Liver (tissue), 9 donors: Measurements from ENCODE around the gene SMYD2. TPM values are rescaled to one million over a fixed set of nuclear protein-coding genes. Genes with fewer than 3 reads are reported as not detected.

Experiments
- DNase-seq: peaks from one replicate; pipeline ENCODE4 v3.0.0-alpha.2; 2017; ENCODE audit warnings: low spot score
- H3K27ac ChIP-seq, 2 donors: one replicate each; pipeline ENCODE4 v1.7.0; 2013; ENCODE audit warnings: inconsistent platforms in 2 of 2, low read length in 2 of 2, control low read depth in 1 of 2, low read depth in 1 of 2, mild to moderate bottlenecking in 1 of 2
- H3K27me3 ChIP-seq, 4 donors: one replicate each; pipeline versions ENCODE4 v1.6.1 to v1.7.0; 2013; ENCODE audit warnings: low read length in 3 of 4, inconsistent platforms in 1 of 4, mild to moderate bottlenecking in 1 of 4, moderate library complexity in 1 of 4; ENCODE audit not compliant: control insufficient read depth in 4 of 4, insufficient read depth in 4 of 4
- H3K36me3 ChIP-seq, 4 donors: one replicate each; pipeline versions ENCODE4 v1.6.1 to v1.7.0; 2013; ENCODE audit warnings: low read length in 3 of 4, mild to moderate bottlenecking in 3 of 4, low read depth in 1 of 4, moderate library complexity in 1 of 4; ENCODE audit not compliant: control insufficient read depth in 4 of 4, insufficient read depth in 3 of 4
- H3K4me1 ChIP-seq, 4 donors: one replicate each; pipeline versions ENCODE4 v1.6.1 to v1.7.0; 2013; ENCODE audit warnings: low read length in 3 of 4, mild to moderate bottlenecking in 3 of 4, moderate library complexity in 1 of 4; ENCODE audit not compliant: control insufficient read depth in 4 of 4, insufficient read depth in 4 of 4
- H3K4me3 ChIP-seq, 3 donors: one replicate each; pipeline versions ENCODE4 v1.6.1 to v1.7.0; 2013; ENCODE audit warnings: low read length in 3 of 3, control low read depth in 1 of 3, low read depth in 1 of 3, mild to moderate bottlenecking in 1 of 3
- H3K9ac ChIP-seq, 2 donors: one replicate each; pipeline ENCODE4 v1.7.0; 2013; ENCODE audit warnings: low read length in 2 of 2, mild to moderate bottlenecking in 2 of 2, moderate library complexity in 2 of 2, control low read depth in 1 of 2, low read depth in 1 of 2
- H3K9me3 ChIP-seq, 4 donors: one replicate each; pipeline versions ENCODE4 v1.6.1 to v1.7.0; 2013; ENCODE audit warnings: low read length in 3 of 4; ENCODE audit not compliant: control insufficient read depth in 4 of 4
- EGR1 ChIP-seq, 2 donors: IDR thresholded peaks; 2 replicates each; pipeline ENCODE4 v1.6.1; 2016 to 2018; ENCODE audit warnings: antibody characterized with exemption in 2 of 2, low read depth in 2 of 2
- FOXA1 ChIP-seq: IDR thresholded peaks from 2 replicates; pipeline ENCODE4 v1.6.1; 2016; ENCODE audit warnings: antibody characterized with exemption
- FOXA2 ChIP-seq: IDR thresholded peaks from 2 replicates; pipeline ENCODE4 v1.6.1; 2016; ENCODE audit warnings: antibody characterized with exemption
- GABPA ChIP-seq, 2 donors: IDR thresholded peaks in 1 of 2; conservative IDR thresholded peaks in 1 of 2; 2 replicates each; pipeline ENCODE4 v1.6.1; 2016; ENCODE audit warnings: antibody characterized with exemption in 2 of 2, mild to moderate bottlenecking in 1 of 2, moderate library complexity in 1 of 2
- HNF4A ChIP-seq, 2 donors: conservative IDR thresholded peaks; 2 replicates each; pipeline ENCODE4 v1.6.1; 2016; ENCODE audit warnings: antibody characterized with exemption in 2 of 2, mild to moderate bottlenecking in 2 of 2
- HNF4G ChIP-seq: IDR thresholded peaks from 2 replicates; pipeline ENCODE4 v1.6.1; 2016; ENCODE audit warnings: antibody characterized with exemption
- JUND ChIP-seq, 2 donors: IDR thresholded peaks; 2 replicates each; pipeline ENCODE4 v1.6.1; 2016; ENCODE audit warnings: antibody characterized with exemption in 2 of 2
- NR2F2 ChIP-seq: IDR thresholded peaks from 2 replicates; pipeline ENCODE4 v1.6.1; 2016; ENCODE audit warnings: antibody characterized with exemption
- RAD21 ChIP-seq, 2 donors: IDR thresholded peaks; 2 replicates each; pipeline ENCODE4 v1.6.1; 2016; ENCODE audit warnings: antibody characterized with exemption in 2 of 2, mild to moderate bottlenecking in 2 of 2
- RXRA ChIP-seq, 2 donors: IDR thresholded peaks; 2 replicates each; pipeline ENCODE4 v1.6.1; 2017 to 2018; ENCODE audit warnings: antibody characterized with exemption in 2 of 2, mild to moderate bottlenecking in 1 of 2
- SP1 ChIP-seq: IDR thresholded peaks from 2 replicates; pipeline ENCODE4 v1.6.1; 2018; ENCODE audit warnings: antibody characterized with exemption, mild to moderate bottlenecking
- TAF1 ChIP-seq: conservative IDR thresholded peaks from 2 replicates; pipeline ENCODE4 v1.6.1; 2016; ENCODE audit warnings: antibody characterized with exemption, mild to moderate bottlenecking
- YY1 ChIP-seq: IDR thresholded peaks from 2 replicates; pipeline ENCODE4 v1.6.1; 2016; ENCODE audit warnings: antibody characterized with exemption, mild to moderate bottlenecking
- WGBS: extraction: QIAGEN DNeasy Blood & Tissue Kit; methylation state at CpG from one replicate; pipeline ENCODE4 v1.1.7; 2013; 5-methylcytosine and 5-hydroxymethylcytosine counted together
- polyA plus RNA-seq, 2 donors: library from polyadenylated mRNA; stranded (reverse) in 1 of 2; unstranded in 1 of 2; fragments of 200-250 nt in 1 of 2; fragments of >200 nt in 1 of 2; fragmentation: Nextera tagmentation in 1 of 2; extraction: Ambion mirVana in 1 of 2; gene quantifications; one replicate each; pipeline versions ENCODE4 v1.2.1 to v1.2.3, GENCODE V29; 2013 to 2015
- total RNA-seq, 2 donors: library from RNA; depleted of rRNA; stranded (reverse); fragments of >200 nt; gene quantifications; one replicate each; pipeline ENCODE4 v1.2.3, GENCODE V29; 2014
- TF ChIP-seq, protein P1 (sequence below): IDR thresholded peaks from 2 replicates; pipeline ENCODE4 v1.6.1; 2016; ENCODE audit warnings: antibody characterized with exemption
- TF ChIP-seq, protein P2 (sequence below): IDR thresholded peaks from 2 replicates; pipeline ENCODE4 v1.6.1; 2016; ENCODE audit warnings: antibody characterized with exemption, mild to moderate bottlenecking
- TF ChIP-seq, protein P3 (sequence below): IDR thresholded peaks from 2 replicates; pipeline ENCODE4 v1.6.1; 2016; ENCODE audit warnings: antibody characterized with exemption
- TF ChIP-seq, protein P4 (sequence below): IDR thresholded peaks from 2 replicates; pipeline ENCODE4 v1.6.1; 2016; ENCODE audit warnings: antibody characterized with exemption
- TF ChIP-seq, protein P5 (sequence below): fragments of 150-350 bp; IDR thresholded peaks from 2 replicates; pipeline ENCODE4 v1.5.1; 2017; ENCODE audit warnings: improper control_type of control experiment, low read depth, low read length; ENCODE audit not compliant: missing input control
- donor health status: healthy.
- donor health status: healthy.
- donor health status: healthy.
- donor health status: healthy.
- donor health status: healthy.

The SMYD2 gene
- total and polyA plus RNA-seq, 4 donors: 11.9 to 20.2 (median 17.2) TPM

DNA sequence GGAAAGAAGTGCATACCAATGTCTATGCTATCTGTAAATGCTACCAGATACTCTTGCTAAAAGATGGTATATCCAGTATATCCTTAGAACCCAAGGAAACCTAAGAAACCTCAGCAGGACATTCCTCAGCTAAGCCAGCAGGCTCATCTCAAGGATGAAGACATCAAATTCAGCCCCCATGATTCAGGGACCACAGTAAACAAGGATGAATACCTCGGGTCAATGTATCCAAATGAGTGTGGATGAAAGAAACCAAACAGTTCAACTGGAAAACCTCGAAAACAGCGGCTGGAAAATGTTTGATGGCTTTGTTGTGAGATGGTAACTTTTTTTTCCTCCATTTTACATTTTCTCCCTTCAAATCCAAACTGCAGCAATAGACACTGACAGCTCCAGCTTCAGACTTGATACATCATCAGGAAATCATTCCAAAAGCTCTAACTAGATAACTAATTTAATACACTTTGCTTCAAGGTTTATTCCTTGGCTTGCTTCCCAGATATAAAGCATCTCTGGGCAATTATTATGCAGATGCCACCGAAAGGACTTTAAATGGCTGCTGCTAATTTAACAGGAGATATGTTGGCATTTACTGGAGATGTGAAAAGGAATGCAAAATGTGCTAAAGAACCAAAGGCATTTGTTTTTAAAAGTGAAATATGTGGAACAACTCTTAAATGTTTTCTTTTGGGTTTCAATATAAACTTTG lies 73.6 kb downstream of the SMYD2 start:
- TF ChIP-seq, protein P1, sequence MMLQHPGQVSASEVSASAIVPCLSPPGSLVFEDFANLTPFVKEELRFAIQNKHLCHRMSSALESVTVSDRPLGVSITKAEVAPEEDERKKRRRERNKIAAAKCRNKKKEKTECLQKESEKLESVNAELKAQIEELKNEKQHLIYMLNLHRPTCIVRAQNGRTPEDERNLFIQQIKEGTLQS: no peak
- TF ChIP-seq HNF4A (conservative IDR thresholded peaks at IDR 0.05): no peak
- no peak for TF ChIP-seq GABPA (IDR thresholded peaks at IDR 0.05 in 1 of 2, conservative IDR thresholded peaks at IDR 0.05 in 1 of 2)
- no peak for TF ChIP-seq FOXA1
- no peak for TF ChIP-seq NR2F2
- TF ChIP-seq HNF4G: no peak
- TF ChIP-seq, protein P2, sequence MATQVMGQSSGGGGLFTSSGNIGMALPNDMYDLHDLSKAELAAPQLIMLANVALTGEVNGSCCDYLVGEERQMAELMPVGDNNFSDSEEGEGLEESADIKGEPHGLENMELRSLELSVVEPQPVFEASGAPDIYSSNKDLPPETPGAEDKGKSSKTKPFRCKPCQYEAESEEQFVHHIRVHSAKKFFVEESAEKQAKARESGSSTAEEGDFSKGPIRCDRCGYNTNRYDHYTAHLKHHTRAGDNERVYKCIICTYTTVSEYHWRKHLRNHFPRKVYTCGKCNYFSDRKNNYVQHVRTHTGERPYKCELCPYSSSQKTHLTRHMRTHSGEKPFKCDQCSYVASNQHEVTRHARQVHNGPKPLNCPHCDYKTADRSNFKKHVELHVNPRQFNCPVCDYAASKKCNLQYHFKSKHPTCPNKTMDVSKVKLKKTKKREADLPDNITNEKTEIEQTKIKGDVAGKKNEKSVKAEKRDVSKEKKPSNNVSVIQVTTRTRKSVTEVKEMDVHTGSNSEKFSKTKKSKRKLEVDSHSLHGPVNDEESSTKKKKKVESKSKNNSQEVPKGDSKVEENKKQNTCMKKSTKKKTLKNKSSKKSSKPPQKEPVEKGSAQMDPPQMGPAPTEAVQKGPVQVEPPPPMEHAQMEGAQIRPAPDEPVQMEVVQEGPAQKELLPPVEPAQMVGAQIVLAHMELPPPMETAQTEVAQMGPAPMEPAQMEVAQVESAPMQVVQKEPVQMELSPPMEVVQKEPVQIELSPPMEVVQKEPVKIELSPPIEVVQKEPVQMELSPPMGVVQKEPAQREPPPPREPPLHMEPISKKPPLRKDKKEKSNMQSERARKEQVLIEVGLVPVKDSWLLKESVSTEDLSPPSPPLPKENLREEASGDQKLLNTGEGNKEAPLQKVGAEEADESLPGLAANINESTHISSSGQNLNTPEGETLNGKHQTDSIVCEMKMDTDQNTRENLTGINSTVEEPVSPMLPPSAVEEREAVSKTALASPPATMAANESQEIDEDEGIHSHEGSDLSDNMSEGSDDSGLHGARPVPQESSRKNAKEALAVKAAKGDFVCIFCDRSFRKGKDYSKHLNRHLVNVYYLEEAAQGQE: no peak
- TF ChIP-seq, protein P3, sequence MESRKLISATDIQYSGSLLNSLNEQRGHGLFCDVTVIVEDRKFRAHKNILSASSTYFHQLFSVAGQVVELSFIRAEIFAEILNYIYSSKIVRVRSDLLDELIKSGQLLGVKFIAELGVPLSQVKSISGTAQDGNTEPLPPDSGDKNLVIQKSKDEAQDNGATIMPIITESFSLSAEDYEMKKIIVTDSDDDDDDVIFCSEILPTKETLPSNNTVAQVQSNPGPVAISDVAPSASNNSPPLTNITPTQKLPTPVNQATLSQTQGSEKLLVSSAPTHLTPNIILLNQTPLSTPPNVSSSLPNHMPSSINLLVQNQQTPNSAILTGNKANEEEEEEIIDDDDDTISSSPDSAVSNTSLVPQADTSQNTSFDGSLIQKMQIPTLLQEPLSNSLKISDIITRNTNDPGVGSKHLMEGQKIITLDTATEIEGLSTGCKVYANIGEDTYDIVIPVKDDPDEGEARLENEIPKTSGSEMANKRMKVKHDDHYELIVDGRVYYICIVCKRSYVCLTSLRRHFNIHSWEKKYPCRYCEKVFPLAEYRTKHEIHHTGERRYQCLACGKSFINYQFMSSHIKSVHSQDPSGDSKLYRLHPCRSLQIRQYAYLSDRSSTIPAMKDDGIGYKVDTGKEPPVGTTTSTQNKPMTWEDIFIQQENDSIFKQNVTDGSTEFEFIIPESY: no peak
- TF ChIP-seq FOXA2: no peak
- no peak for TF ChIP-seq TAF1
- no peak for TF ChIP-seq EGR1 (IDR thresholded peaks at IDR 0.05; ENCODE audit: low read depth in 2 of 2)
- no peak for TF ChIP-seq RXRA (IDR thresholded peaks at IDR 0.05)
- TF ChIP-seq, protein P4, sequence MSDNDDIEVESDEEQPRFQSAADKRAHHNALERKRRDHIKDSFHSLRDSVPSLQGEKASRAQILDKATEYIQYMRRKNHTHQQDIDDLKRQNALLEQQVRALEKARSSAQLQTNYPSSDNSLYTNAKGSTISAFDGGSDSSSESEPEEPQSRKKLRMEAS: no peak
- Histone ChIP-seq H3K36me3 (no peaks in the 10 kb centered on the region), H3K27ac (no peak overlapping the region), H3K27me3 (no peaks in the 10 kb centered on the region), H3K9me3 (no peaks in the 10 kb centered on the region), H3K4me1 (no peaks in the 10 kb centered on the region), H3K4me3 (no peak overlapping the region), H3K9ac (no peak overlapping the region)
- no peak for DNase-seq
- 88% methylated on average over 4 of the region's 4 CpGs for WGBS

DNA sequence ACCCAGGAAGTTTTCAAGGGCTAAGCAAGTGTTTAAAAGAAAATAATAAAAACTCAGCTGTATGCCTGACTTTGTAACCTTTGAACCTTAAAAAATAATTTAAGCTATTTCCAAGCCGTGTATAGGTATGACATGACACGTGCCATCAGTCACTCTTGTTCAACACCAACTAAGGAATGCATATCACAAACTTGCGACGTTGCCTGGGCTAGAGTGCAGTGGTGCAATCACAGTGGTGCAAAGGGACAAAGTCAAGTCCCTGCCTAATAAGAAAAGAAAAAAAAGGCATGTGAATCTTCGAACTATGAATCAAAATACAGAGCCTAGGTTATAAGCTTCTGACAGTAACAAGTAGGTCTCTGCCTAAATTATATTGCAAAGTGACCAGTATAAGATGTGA lies 79.2 kb downstream of the SMYD2 start:
- Histone ChIP-seq H3K4me3 (no peak overlapping the region), H3K9me3 (no peaks in the 10 kb centered on the region), H3K36me3 (no peaks in the 10 kb centered on the region), H3K27ac (no peak overlapping the region), H3K4me1 (no peaks in the 10 kb centered on the region), H3K9ac (no peak overlapping the region), H3K27me3 (no peaks in the 10 kb centered on the region)
- WGBS: 76% methylated on average over 5 of the region's 5 CpGs
- no peak for DNase-seq
- no peak for TF ChIP-seq NR2F2
- TF ChIP-seq, protein P5, sequence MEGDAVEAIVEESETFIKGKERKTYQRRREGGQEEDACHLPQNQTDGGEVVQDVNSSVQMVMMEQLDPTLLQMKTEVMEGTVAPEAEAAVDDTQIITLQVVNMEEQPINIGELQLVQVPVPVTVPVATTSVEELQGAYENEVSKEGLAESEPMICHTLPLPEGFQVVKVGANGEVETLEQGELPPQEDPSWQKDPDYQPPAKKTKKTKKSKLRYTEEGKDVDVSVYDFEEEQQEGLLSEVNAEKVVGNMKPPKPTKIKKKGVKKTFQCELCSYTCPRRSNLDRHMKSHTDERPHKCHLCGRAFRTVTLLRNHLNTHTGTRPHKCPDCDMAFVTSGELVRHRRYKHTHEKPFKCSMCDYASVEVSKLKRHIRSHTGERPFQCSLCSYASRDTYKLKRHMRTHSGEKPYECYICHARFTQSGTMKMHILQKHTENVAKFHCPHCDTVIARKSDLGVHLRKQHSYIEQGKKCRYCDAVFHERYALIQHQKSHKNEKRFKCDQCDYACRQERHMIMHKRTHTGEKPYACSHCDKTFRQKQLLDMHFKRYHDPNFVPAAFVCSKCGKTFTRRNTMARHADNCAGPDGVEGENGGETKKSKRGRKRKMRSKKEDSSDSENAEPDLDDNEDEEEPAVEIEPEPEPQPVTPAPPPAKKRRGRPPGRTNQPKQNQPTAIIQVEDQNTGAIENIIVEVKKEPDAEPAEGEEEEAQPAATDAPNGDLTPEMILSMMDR: no peak
- TF ChIP-seq JUND (IDR thresholded peaks at IDR 0.05): no peak
- TF ChIP-seq, protein P1: no peak
- TF ChIP-seq FOXA2: no peak
- TF ChIP-seq FOXA1: no peak
- TF ChIP-seq HNF4A (conservative IDR thresholded peaks at IDR 0.05): no peak
- TF ChIP-seq, protein P3: no peak
- no peak for TF ChIP-seq SP1
- no peak for TF ChIP-seq YY1
- TF ChIP-seq, protein P4: no peak
- no peak for TF ChIP-seq HNF4G
- TF ChIP-seq RAD21 (IDR thresholded peaks at IDR 0.05): no peak
- TF ChIP-seq GABPA (IDR thresholded peaks at IDR 0.05 in 1 of 2, conservative IDR thresholded peaks at IDR 0.05 in 1 of 2): no peak
- TF ChIP-seq RXRA (IDR thresholded peaks at IDR 0.05): no peak
- TF ChIP-seq EGR1 (IDR thresholded peaks at IDR 0.05; ENCODE audit: low read depth in 2 of 2): no peak
